ENCODE measurements around the gene GNAS-AS1.

GNAS-AS1 gene

DNA sequence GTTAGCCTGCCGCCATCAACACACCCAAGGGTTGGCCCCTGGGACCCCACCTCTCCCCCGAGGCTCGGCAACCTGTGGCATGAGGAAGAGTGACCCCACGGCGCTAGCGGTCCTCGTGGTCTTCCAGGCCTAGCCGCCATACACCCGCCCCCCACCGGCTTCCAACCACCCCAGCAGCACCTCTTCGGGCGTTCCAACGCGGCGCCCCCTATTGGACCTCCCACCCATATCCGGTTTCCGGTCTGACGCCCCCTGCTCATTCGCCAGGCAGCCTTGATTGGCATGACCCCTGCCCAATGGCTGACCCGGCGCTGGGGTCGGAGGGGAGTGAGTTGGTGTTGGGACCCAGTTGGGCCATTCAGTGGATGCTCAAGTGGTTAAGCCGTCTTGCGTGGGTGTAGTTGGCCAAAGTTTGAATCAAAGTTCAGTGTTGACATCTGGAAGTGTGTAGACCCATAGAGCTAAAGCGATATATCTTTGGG, at the start of gene GNAS-AS1:
Gene GNAS-AS1 (minus strand): TSS at position 210 of the 482 bp plus-strand sequence.
- in situ Hi-C loops (cut with MboI; ENCODE audit: low sequenced_read_pairs) = loop anchor here (25.0 kb wide), 3 partner anchors 362 to 613 kb away; partner anchors contain the start of gene ANKRD60

DNA sequence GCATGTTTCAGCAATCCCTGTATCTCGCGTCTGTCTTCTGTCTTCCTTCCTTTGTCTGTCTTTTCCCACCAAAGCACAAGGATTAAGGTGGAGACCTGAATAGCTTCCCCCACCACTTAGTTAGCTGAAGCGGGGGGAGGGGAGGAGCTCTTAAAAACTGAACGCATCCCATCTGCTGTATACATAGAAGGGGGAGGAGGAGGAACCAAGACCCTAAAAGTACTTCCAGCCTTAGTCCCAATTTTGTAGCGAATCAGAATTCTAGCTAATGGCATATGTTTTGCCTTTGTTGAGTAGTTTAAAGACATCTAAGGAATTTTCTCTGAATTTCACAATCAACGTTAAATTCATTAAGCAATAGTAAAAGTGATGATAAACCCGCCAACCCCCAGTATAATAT, 49.7 kb upstream of the GNAS-AS1 start:
- in situ Hi-C loops (cut with MboI; ENCODE audit: low sequenced_read_pairs) = no loop called here

DNA sequence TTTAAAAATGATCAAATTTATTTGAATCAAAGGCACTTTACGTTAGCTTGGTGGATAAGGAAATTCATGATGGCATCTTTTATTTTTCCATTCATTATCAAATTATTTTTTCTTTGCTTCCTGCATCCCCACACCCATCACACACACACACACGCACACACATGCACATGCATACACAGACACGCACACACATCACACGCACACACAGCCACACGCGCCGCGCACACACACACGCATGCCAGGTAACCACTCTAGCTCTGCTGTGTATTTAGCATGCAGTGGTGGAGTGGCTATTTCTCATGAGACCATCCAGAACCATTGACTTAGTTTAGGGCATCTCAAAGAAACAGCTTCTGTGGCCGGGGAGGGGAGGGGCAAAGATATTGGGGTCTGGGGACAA, 48.8 kb upstream of the GNAS-AS1 start:
- in situ Hi-C loops (cut with MboI; ENCODE audit: low sequenced_read_pairs) = no loop called here

DNA sequence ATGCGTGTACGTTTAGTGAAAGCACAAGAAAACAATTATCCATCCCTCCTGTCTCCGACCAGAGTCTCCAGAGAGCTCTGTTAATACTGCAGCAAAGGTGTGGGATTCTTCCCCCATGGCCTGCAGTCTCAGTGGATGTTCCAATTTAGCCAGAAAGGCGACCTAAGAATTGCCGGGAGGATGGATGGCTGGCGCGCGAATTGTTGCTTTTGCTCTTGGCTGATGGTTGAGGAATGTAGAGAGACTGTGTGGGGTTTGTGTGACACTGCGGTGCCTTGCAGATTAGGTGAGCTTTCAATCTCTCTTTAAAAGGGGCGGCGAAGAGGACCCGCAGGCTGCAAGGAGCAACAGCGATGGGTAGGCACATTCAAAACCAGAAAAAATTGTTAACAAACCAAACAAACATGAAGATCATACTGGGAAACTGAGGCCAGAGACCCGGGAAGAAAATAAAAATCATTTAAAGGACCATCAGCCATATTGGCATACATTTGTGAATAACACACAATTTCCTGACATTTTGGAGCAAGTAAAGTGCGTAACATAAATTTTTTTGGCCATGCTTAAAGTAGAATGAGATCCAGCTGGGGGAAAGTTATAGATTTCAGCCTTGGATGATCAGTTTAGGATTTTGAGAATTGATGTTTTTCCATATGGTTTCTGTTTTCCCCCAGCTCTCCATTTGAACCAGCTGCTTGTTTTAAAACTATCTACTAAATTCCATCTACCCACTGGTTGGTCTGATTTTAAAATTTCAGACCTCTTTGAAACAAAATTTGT, 48.1 kb upstream of the GNAS-AS1 start:
- in situ Hi-C loops (cut with MboI; ENCODE audit: low sequenced_read_pairs) = no loop called here

DNA sequence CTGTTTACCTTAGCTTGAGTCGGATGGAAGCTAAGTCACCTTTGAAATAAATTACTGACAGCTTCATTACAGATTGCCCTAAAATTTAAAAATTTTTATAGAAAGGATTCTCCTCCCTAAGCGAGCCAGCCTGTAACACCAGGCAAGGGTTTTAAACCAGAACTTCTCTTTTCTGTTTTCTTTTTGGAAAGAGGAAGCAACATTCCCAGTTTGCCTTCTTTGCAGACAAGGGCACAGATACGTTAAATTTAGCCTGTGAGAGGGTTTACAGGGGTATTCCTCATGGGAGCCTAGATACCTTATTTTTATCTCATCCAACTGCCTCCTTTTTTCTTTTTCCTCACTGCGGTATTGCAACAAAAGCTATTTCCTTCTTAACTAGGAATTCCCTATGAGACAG, 46.8 kb upstream of the GNAS-AS1 start:
- in situ Hi-C loops (cut with MboI; ENCODE audit: low sequenced_read_pairs) = no loop called here

DNA sequence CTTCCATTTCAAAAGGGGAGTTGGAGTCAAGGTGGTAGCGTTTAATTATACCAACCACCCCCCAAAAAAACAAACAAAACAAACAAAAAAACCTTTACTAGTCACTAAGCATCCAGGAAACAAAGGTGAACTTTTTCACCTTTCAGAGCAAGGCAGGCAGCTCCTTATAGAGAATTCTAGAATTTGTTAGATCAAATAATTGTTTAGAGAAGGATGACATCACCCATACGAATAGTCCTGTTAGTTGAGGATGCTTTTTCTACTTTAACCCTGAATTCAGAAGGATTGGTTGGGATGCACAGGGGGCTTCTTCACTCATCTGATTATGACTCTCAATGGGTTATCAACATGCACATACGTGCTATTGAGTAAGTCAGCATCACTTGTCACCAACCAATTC, 46.1 kb upstream of the GNAS-AS1 start:
- in situ Hi-C loops (cut with MboI; ENCODE audit: low sequenced_read_pairs) = no loop called here

DNA sequence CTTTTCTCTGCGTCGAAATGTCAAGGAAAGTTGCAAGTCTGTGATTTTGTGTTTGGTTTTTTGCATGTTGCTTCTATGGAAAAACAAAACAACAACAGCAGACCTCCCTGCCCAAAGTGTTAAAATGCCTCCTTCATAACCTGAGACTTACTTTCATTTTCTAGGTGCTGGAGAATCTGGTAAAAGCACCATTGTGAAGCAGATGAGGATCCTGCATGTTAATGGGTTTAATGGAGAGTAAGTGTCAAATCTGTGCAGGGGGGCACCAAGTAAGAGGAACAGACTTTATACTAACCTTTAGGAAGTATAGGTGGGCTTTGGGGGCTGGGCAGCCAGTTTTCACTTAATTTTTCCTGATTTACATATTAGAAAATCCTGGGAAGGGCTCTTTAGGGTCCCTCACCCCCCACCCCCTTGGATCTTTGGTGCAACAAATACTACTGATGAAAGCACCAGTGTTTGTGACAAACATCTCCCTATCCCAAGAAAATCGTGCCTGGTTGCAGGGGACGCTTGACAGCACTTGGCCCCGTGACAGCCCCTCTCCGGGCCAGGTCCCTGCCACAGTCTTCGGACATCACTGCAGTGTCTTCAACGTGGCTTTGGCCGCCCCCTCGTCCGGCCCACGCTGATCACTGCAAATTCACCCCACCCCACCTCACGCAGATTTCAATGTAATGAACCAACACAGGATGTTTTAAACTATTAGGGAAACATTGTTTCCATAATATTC, 44.9 kb upstream of the GNAS-AS1 start:
- in situ Hi-C loops (cut with MboI; ENCODE audit: low sequenced_read_pairs) = no loop called here

DNA sequence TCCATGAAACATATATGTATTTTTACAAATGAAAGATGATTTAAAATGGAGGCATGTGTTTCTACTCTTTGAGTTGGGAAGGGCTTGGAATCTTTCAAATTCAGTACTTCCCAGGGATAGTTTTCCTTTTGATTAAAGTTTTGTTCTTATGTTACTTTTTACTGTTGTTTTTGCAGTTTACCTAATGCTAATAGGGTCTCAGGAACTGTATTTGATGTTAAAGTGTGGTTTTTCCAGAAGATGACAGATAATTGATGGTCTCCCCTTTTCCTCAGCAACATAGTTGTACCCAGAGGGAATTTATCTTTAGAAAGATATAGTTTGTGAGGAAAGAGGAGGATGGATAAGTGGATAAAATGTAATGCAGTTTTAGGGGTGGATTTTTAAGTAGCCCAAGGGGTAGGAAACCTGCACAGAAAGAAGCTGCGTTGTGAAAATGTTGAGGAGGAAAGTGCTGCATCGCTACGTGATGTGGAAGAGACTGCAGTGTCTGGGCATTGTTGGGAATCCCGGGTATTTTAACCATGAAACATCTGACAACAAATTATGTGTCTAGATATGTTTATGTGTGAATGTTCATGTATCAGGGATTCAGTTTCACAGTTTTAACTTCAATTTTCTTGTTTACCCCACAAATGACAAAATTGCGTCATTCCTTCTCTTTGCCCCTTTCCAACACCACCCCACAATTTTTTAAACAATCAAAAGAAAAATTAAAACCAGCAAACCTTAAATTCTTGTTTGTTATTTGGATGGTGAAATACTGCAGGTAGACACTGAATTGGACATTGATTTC, 44.1 kb upstream of the GNAS-AS1 start:
- in situ Hi-C loops (cut with MboI; ENCODE audit: low sequenced_read_pairs) = no loop called here

DNA sequence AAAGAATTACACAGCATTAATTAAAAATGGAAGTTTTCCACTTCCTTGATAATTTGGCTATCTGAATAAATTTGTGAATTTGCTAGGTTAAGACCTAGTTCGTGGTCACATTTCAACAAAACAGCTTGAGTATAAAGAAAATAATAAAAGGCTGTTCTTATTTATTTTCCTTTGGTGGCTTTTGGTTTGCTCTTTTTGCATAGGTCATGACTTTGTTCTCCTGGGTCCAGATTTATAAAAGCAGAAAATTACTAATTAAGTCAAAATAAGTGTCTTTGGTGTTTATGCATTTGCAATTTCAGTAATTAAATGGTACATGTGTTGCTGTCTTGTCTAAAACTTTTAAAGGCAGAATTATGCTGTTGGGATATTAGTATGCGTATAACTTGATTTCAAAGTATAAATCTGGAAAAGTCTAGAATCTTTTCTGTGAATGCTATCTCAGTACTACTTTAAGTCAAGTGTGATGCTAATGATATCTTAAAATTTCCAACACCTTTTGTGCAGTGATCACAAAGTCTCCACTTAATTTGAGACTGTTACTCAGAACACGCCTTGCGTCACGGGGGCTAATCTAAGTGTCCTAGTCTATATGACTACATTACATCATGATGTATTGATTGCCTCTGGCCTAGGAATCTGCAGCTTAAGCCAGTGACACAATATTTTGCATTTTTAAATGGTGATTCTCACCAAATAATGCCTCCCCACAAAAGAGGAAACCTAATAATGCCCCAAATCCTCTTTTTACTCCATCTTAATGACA, 42.8 kb upstream of the GNAS-AS1 start:
- in situ Hi-C loops (cut with MboI; ENCODE audit: low sequenced_read_pairs) = no loop called here

DNA sequence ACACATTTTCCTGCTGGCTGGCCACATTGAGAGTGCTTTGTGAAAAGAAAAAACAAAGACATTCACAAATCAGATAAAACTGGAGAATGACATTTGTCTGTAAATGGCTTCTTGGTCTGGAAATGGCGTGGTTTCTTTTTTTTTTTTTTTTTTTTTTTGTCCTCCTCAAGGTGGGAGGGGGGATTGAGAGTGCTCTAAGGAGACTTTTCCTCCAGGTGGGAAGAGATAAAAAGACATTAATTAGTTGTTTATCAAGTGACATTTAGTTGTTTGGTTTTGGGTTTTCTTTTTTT, 42.2 kb upstream of the GNAS-AS1 start:
- in situ Hi-C loops (cut with MboI; ENCODE audit: low sequenced_read_pairs) = no loop called here

DNA sequence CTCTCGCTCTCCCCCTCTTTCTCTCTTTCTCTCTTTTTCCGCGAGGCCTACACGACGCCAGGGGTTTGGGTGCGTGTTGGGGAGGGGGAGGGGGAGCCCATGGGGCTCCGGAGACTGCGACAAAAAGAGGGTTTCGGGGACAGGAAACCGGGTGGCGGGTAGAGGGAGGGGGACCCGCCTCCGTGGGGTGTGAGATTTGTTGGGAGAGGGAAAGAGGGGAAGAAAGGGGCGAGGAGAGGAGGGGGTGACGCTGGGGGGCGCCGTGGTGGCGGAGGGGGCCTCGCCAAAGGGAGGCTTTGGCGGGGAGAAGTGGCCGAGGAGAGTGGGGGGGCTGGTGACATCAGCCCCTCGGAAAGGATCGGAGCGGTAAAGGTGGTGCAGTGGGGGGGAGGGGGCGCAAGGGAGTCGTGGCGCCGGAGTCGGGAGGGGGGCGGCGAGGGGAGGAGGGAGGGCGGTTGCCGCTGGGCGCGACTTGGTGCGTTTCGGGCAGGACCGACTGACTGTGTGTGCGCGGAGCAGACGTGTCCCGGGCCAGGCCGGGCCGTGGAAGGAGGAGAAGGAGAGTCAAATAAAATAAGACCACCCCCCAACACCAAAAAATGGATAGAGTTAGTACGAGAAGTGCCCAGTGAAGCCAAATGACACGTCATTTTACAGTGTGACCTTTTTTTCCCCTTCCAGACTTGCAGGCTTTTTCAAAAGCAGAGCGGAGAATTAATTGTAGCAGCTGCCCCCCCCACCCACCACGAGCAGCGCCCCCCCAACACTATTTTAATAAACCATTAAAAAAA, 41.6 kb upstream of the GNAS-AS1 start:
- in situ Hi-C loops (cut with MboI; ENCODE audit: low sequenced_read_pairs) = no loop called here

DNA sequence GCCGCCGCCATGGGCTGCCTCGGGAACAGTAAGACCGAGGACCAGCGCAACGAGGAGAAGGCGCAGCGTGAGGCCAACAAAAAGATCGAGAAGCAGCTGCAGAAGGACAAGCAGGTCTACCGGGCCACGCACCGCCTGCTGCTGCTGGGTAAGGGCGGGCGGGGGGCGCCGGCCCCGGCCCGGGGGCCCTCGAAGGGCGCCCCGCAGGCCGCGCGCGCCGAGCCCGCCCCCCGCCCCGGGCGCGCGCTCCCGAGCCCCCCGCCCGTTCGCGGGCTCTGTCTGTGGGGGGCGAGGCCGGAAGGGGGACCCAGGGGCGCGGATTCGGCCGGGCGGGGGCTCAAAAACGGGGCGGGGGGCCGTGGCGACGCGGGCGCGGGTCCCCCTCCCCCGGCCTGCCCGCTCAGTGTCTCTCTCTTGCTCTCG, 41.0 kb upstream of the GNAS-AS1 start:
- in situ Hi-C loops (cut with MboI; ENCODE audit: low sequenced_read_pairs) = no loop called here

DNA sequence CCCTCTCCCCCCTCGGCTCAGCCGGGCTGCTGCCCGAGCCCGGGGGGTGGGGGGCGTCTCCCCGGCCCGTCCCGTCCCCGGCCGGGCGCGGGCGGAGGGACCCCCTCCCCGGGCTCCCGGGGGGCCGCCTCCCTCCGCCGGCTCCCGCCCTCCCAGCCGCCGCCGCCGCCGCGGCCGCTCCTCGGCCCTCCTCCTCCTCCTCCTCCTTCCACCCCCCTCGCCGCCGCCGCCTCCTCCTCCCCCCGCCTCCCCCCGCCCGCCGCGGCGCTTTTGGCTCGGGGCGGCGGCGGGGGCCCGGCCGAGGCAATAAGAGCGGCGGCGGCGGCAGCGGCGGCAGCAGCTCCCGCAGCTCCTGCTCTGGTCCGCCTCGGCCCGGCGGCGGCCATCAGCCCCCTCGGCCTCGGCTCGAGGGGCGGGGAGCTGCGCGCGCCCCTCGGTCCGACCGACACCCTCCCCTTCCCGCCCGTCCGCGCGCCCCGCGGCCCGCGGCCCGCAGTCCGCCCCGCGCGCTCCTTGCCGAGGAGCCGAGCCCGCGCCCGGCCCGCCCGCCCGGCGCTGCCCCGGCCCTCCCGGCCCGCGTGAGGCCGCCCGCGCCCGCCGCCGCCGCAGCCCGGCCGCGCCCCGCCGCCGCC, 40.5 kb upstream of the GNAS-AS1 start:
- in situ Hi-C loops (cut with MboI; ENCODE audit: low sequenced_read_pairs) = no loop called here

DNA sequence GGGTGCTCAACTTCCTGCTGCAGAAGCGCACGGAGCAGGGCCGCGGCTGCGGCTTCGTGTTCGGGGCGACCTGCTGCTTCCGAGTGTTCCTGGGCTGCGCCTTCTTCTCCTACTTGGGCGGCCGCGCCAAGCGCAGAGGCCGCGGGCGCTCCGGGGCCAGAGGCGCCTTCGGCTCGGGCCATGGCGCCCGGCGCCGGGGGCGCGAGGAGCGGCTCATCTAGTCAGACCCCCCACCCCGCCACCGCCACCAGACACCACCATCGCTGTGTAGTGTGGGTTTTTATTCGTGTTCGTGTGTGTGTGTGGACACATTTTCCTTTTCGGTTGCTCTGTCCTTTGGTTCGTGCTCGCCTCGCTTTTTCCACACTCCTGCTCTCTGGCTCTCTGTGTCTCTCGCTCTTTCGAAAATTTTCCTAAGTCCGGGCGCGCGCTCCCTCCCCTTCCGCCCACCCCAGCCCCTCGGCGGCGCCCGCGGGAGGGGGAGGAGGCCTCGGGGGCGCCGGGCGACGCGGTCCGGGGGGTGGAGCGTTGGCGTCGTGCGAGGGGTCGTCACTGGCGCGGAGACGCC, 39.9 kb upstream of the GNAS-AS1 start:
- in situ Hi-C loops (cut with MboI; ENCODE audit: low sequenced_read_pairs) = no loop called here

DNA sequence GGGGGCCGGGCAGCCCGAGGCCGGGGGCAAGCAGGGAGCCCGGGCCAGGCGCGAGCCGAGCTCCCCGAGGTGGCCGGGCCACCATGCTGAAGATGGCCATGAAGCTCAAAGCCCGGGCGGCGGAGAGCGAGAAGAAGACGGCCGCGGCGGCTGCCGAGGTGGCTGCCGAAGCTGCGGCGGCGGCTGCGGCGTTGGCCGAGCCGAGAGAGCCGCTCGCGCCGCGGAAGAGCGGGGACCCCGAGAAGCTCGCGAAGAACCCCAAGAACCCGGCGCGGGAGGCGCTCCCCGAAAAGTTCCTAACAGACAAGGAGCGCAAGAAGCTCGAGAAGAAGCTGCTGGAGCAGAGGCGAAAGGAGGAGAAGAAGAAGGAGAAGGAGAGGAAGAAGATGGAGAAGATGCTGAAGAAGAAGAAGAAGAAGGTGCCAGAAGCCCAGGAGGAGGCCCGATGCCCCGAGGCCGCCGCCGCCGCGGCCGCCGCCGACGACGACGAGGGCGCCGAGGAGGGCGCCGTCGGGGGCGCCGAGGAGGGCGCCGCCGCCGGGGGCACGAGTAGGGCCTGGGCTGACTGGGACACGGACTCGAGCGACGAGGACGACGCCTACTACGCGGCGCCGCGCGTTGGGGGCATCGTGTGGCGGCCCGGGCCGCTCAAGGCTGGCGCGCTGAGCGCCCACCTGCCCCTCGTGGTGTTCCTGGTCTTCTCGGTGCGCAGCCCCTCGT, 39.3 kb upstream of the GNAS-AS1 start:
- in situ Hi-C loops (cut with MboI; ENCODE audit: low sequenced_read_pairs) = no loop called here

DNA sequence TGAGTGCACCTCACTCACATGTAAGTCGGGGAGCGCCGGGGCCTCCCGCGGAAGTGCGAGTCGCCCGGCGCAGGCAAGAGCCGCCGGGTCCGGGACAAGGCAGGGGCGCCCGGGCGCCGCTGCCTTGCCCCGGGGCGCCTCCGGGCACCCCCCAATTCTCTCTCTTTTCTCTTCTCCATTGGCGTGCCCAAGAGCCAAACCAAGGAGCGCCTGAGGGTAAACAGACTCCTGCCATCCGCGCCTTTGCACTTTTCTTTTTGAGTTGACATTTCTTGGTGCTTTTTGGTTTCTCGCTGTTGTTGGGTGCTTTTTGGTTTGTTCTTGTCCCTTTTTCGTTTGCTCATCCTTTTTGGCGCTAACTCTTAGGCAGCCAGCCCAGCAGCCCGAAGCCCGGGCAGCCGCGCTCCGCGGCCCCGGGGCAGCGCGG, 38.6 kb upstream of the GNAS-AS1 start:
- in situ Hi-C loops (cut with MboI; ENCODE audit: low sequenced_read_pairs) = no loop called here

DNA sequence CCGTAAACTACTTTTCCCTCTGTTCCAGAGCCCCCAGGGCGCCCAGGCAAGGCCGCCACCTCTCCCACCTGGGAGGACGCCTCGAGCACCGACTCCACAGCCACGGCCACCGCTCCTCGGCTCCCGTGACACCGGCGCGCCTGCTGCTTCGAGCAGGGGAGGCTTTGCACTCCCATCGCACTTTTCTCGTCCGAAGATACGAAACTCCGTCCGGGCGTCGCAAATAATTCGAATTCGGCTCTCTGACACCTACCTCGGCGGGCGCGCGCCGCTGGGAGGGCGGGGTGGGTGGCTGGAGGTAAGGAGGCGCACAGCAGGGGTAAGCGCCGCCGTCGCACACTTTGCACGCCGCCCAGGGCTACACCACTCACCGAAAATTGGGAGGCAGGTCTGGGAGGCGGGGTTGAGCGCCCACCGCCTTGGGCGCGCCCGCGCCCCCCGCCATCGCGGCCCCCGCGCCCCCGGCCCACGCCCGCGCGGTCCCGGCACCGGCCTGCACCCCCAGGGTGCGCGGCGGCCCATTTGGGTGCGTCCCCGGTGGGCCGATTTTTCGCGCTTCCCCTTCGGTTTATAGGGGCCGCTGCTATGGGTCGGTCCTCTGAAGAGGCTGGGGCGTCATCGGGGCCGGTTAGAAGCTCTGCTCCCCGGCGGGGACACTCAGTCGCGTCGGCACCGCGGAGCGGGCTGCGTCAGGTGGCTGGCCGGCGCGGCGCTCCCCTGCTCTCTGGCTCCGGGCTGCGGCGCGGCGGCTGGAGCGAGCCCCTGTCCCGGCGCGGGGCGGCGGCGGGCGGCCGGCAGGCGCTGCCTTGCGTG, 38.0 kb upstream of the GNAS-AS1 start:
- in situ Hi-C loops (cut with MboI; ENCODE audit: low sequenced_read_pairs) = no loop called here

DNA sequence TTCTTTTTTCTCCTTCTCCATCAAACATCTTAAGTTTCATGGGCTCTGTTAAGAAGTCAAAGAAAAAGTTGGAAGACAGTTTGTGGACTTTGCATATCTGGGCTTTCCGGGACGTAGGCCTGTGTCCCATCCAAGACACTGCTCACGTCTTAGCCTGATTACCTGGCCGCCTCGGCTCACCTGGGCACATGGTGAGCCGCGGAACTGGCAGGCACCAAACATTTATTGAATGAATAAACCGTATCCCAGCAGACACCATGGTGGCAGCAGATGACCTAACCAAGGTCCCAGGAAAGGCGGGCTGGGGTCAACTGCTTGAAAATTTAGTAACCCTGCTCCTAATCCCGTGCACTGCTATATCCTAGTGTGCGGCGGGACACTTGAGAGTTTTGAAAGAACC, 37.4 kb upstream of the GNAS-AS1 start:
- in situ Hi-C loops (cut with MboI; ENCODE audit: low sequenced_read_pairs) = no loop called here

Measured in HL-60/S4 (cell line).